Measurements from ENCODE around the gene LHFPL6. TPM values are rescaled to one million over a fixed set of nuclear protein-coding genes. Genes with fewer than 3 reads are reported as not detected.

LHFPL6 gene
- polyA plus RNA-seq, 2 of the 4 experiments (the other 2 are of a cell fraction) = 1.7 to 5.4 TPM

DNA sequence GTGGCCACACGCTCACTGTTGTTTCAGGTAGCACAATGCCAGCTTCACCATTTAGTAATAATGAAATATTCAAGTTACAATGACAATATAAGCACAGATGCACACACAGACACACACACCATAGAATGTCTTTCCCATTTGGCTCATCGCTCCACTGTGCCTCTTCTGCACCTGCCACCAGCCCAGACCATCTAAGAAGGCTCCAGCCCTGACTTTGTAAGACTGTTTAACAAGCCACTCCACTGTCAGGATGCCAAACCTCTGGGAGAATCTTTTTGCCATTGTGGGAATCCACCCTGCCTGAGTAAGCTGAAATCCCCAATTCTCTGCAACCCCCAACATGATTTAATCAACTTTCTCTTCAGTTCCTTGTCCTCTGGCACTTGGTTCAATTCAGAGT, 60.6 kb downstream of the LHFPL6 start (continued):
- TF ChIP-seq, protein P1, sequence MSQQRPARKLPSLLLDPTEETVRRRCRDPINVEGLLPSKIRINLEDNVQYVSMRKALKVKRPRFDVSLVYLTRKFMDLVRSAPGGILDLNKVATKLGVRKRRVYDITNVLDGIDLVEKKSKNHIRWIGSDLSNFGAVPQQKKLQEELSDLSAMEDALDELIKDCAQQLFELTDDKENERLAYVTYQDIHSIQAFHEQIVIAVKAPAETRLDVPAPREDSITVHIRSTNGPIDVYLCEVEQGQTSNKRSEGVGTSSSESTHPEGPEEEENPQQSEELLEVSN (IDR thresholded peaks at IDR 0.05; ENCODE audit: borderline replicate concordance, low read depth) = no peak
- TF ChIP-seq MYC (IDR thresholded peaks at IDR 0.05; ENCODE audit: borderline replicate concordance, low read length) (no peak), PHF8 (IDR thresholded peaks at IDR 0.05; ENCODE audit: borderline replicate concordance, low read depth) (no peak)

DNA sequence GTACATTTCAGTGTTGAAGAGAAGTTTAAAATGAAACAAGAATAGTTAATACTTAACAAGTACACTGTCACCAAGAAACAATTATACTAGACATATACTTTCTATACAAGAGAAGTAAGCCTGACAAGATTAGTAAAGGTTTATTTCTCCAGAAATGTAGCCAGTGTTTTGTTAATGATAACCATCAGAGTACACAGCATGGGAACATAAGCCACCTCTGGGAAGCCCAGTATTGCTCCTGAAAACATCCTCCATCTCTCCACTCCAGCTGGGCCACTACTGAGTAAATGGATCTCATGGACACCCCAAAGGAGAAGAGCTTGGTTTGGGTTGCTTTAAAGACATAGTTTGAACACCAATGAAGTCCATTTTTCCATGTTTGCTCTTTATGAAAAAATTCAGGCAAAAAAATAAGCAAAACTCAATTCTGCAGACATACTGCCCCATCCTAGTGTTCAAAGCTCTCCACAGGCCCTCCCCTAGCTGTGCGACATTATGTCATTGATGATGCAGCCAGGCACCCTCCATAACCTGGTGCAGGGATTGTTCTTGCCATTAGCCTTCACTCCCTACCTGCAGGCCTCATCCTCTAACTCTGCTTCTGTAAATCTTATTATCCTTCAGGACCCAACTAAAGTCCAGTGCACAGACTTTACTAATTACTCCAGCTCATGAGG, 61.9 kb downstream of the LHFPL6 start:
- POLR2A ChIA-PET = no interaction called here
- ATAC-seq = no peak
- WGBS (ENCODE audit: missing lambda C conversion rate) = 94% methylated on average over 1 of the region's 1 CpG

DNA sequence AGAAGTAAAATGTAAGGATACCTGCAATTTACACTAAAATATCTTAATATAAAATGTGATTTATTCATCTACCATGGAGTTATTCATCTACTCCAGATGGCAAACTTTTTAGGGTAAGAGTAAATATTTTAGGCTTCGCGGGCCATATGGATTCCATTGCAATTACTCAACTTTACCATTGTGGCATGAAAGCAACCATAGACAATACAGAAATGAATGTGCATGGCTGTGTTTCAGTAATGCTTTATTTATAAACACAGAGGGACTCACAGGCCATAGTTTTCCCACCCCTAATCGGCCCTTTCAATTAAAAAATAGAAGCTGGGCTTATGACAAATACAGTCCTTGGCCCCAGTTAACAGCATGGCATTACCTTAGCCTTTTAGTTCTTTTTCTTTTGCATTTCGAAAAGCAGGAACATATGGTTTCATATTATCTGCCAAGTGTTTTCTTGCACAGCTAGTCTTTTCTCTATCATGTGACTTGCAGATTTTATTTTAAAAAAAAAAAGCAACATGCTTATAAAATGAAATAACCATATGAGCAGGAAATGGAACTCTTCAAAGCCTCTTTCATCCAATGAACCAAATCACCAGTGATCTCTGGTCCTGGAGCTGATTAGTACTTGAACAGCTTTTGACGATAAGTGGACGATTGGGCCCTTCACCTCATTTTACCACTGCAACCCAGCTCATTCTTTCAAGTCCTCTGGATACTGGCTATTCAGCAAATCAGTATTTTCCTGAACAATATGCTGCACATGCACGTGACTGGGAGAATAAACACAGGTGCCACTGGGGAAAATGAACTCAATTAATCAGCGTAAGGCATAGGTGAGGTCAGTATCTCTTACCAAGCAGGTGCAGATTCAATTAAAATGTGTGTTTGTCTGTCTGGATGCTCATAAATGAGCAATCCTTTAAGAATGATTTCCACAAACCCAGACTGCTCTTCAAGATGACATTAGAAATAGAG, 63.9 kb downstream of the LHFPL6 start:
- DNase-seq (ENCODE audit: low read depth in 1 of 2, low spot score in 1 of 2) (no peak), FAIRE-seq (no peak), ATAC-seq (no peak)
- no peaks in the 10 kb centered on the region for H3K9me3 ChIP-seq
- TF ChIP-seq NPAS2 (CRISPR knock-in tag; IDR thresholded peaks at IDR 0.05; ENCODE audit: borderline replicate concordance) (no peak), GATA3 (IDR thresholded peaks at IDR 0.05; ENCODE audit: borderline replicate concordance) (no peak), SREBF2 (IDR thresholded peaks at IDR 0.05) (no peak)
- H3K4me1 ChIP-seq = no peaks in the 10 kb centered on the region
- H3K4me3 ChIP-seq = no peak overlapping the region
- POLR2A ChIA-PET = no interaction called here
- H3K27ac ChIP-seq = no peak overlapping the region
- H3K4me2 ChIP-seq = no peak overlapping the region
- CTCF ChIA-PET = no interaction called here
- WGBS (ENCODE audit: missing lambda C conversion rate) = 65% methylated on average over 8 of the region's 8 CpGs

More for the DNA sequence above, 61.9 kb downstream of the LHFPL6 start:
- no peak for DNase-seq (ENCODE audit: low read depth in 1 of 2, low spot score in 1 of 2)
- CTCF ChIA-PET = no interaction called here
- no peak for FAIRE-seq
- H3K4me1 ChIP-seq = no peaks in the 10 kb centered on the region
- TF ChIP-seq CBX2 (IDR thresholded peaks at IDR 0.05; ENCODE audit: borderline replicate concordance, low read depth) (no peak), MYC (IDR thresholded peaks at IDR 0.05; ENCODE audit: borderline replicate concordance, low read length) (no peak), HDAC2 (IDR thresholded peaks at IDR 0.05) (no peak), HOXB13 (CRISPR knock-in tag; IDR thresholded peaks at IDR 0.05; ENCODE audit: low read depth) (no peak), NPAS2 (CRISPR knock-in tag; IDR thresholded peaks at IDR 0.05; ENCODE audit: borderline replicate concordance) (no peak), CHD2 (IDR thresholded peaks at IDR 0.05; ENCODE audit: low read length, partially characterized antibody) (no peak), RAD21 (conservative IDR thresholded peaks at IDR 0.05 in 1 of 2, IDR thresholded peaks at IDR 0.05 in 1 of 2) (no peak), CHD4 (IDR thresholded peaks at IDR 0.05; ENCODE audit: borderline replicate concordance) (no peak), SMC3 (IDR thresholded peaks at IDR 0.05) (no peak), RARB (CRISPR knock-in tag; IDR thresholded peaks at IDR 0.05) (no peak), HOXA7 (CRISPR knock-in tag; IDR thresholded peaks at IDR 0.05) (no peak), ZC3H11A (IDR thresholded peaks at IDR 0.05) (no peak), ZFP36 (IDR thresholded peaks at IDR 0.05; ENCODE audit: borderline replicate concordance, partially characterized antibody) (no peak), GATA3 (IDR thresholded peaks at IDR 0.05; ENCODE audit: borderline replicate concordance) (no peak)
- TF ChIP-seq, protein P2, sequence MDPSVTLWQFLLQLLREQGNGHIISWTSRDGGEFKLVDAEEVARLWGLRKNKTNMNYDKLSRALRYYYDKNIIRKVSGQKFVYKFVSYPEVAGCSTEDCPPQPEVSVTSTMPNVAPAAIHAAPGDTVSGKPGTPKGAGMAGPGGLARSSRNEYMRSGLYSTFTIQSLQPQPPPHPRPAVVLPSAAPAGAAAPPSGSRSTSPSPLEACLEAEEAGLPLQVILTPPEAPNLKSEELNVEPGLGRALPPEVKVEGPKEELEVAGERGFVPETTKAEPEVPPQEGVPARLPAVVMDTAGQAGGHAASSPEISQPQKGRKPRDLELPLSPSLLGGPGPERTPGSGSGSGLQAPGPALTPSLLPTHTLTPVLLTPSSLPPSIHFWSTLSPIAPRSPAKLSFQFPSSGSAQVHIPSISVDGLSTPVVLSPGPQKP (IDR thresholded peaks at IDR 0.05; ENCODE audit: low read depth, low read length) = no peak
- TF ChIP-seq, protein P3, sequence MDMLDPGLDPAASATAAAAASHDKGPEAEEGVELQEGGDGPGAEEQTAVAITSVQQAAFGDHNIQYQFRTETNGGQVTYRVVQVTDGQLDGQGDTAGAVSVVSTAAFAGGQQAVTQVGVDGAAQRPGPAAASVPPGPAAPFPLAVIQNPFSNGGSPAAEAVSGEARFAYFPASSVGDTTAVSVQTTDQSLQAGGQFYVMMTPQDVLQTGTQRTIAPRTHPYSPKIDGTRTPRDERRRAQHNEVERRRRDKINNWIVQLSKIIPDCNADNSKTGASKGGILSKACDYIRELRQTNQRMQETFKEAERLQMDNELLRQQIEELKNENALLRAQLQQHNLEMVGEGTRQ (IDR thresholded peaks at IDR 0.05) = no peak
- TF ChIP-seq, protein P4, sequence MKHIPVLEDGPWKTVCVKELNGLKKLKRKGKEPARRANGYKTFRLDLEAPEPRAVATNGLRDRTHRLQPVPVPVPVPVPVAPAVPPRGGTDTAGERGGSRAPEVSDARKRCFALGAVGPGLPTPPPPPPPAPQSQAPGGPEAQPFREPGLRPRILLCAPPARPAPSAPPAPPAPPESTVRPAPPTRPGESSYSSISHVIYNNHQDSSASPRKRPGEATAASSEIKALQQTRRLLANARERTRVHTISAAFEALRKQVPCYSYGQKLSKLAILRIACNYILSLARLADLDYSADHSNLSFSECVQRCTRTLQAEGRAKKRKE (CRISPR knock-in tag; IDR thresholded peaks at IDR 0.05; ENCODE audit: low read depth) = no peak
- no peaks in the 10 kb centered on the region for H3K9me3 ChIP-seq
- H3K27ac ChIP-seq = no peak overlapping the region
- H3K4me3 ChIP-seq = no peak overlapping the region
- no peak overlapping the region for H3K4me2 ChIP-seq
